Activated naive CD8-positive, alpha-beta T cell treated with anti-CD3 and anti-CD28 coated beads, Interleukin-2, amount 50 U/mL, for 16 hours (primary cell): ENCODE results near the gene PPARA.

Source experiments
- DNase-seq: peaks from one replicate; pipeline ENCODE4 v3.0.0-alpha.2; 2020; ENCODE audit warnings: low read depth, low spot score

The PPARA gene

GRCh38 chr22:46142548-46143490, 7.5 kb upstream of the PPARA start:
- DNase-seq = no peak

GRCh38 chr22:46143491-46144147, 6.7 kb upstream of the PPARA start:
- DNase-seq = no peak

- no peak for DNase-seq
Observed at GRCh38 chr22:46145361-46145851, 4.9 kb upstream of the PPARA start.

- DNase-seq = no peak
Observed at GRCh38 chr22:46145896-46146295, 4.4 kb upstream of the PPARA start.

DNA sequence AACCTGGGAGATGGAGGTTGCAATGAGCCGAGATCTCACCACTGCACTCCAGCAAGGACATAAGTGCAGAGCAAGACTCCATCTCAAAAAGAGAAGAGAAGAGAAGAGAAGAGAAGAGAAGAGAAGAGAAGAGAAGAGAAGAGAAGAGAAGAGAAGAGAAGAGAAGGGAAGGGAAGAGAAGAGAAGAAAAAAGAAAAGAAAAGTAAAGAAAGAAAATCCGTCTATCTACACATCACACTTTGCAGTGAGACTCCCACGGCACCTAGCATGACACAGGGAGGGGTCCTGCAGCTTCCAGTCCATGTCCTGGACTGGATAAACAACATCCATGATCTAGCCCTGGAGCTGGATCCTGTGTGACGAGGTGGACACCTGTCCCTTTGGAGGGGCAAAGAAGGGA, 4.0 kb upstream of the PPARA start:
- no peak for DNase-seq

DNA sequence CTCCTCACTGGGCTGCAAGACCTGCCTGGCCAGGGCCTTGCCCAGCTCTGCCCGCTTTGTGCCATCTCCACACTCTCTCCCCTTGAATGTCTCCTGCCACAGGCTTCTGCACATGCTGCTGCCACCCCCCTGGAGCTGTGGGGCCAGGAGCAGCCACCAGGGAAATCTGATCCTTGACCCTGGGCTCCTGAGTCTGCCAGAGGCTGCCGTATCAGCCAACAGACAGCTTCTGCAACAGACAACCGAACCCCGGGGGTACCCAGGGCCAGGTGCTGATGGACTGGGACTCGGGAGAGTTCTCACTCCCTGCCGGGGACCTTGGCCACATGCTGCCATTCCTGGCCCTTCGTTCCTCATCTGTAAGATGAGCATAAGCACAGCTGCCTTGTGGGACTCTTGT, 3.3 kb upstream of the PPARA start:
- no peak for DNase-seq

- no peak for DNase-seq
Observed at GRCh38 chr22:46147471-46148267, 2.7 kb upstream of the PPARA start.

DNA sequence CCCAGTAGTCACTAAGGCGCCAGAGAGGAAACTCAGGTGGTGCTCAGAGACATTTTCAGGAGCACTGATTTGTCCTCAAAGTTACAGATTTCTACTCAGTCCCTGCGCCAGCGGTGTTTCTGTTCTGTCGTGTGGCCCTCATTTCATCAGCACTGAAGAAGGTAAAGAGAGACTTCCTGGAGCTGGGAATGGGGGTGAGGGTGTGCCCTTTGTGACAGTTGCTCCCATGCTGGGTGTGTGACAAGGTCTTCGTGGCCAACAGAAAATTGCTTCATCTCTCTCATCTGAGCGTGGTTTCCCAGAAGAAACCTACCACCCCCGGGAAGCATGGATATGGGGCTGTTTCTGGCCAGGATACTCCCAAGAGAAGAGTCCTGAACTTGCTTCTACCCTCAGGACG, 2.0 kb upstream of the PPARA start:
- no peak for DNase-seq

GRCh38 chr22:46148816-46149511, 1.4 kb upstream of the PPARA start:
- DNase-seq = no peak

DNA sequence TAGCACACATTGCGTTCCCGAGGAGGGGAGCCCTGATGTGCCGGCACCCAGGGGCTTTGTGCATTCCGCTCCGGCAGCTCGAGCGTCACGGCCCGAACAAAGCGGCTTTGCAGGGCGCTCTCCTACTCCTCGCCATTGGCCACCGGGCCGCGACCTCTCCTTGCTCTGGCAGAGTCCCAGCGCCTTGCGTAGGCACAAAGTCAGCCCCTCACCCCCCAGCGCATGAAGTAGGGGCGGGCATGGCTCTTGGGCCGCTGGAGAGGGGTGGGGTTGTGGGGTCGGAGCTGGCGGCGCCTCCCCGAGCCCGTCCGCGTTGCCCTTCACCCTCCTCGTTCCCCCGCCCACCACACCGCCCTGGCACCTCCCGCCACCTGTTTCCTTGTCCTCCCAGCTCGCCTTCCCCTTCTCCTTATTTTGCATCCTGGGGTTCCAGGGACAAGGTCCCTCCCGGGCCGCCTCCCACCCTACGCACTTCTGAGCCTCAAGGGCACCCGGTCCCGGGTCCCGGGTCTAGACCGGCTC, 753 bp upstream of the PPARA start:
- no peak for DNase-seq

- no peak for DNase-seq
Observed at GRCh38 chr22:46150655-46151477, 540 bp downstream of the PPARA start.

- DNase-seq = no peak
Observed at GRCh38 chr22:46153930-46154329, 3.6 kb downstream of the PPARA start.

DNA sequence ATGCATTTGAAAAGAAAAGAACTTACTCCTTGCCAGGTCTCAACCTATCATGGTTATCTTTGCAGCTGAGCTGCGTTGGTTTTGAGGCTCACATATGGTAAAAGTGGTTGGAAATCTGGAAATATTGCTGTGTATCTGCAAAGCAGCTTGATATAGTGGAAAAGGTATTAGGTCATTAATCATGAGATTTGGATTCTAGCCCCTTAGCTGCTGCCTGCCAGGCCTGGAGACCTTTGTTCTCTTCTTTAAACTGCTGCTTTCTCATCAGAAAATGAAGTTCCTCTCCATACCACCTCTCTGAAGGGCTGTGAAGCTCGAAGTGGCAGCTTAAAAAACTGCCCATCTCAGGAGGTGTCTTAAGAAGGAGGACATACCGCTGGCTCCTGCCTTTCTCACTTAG, 5.7 kb downstream of the PPARA start:
- no peak for DNase-seq

DNA sequence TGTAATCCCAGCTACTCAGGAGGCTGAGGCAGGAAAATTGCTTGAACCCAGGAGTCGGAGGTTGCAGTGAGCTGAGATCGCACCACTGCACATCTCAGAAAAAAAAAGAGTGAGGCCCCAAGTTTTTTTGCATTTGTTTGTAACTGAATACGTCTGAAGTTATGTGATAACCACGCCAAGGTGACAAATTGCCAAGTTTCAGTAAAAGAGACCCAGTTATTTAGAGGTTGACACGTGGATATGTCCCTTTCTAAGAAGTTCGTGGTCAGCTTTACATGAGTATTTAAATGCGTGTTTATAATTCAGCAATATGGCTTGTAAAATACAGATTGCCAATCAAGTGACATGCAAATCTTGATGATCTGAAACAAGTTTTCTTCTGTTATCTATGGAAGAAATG, 8.0 kb downstream of the PPARA start:
- DNase-seq = no peak

GRCh38 chr22:46159212-46159611, 8.9 kb downstream of the PPARA start:
- DNase-seq = no peak

DNA sequence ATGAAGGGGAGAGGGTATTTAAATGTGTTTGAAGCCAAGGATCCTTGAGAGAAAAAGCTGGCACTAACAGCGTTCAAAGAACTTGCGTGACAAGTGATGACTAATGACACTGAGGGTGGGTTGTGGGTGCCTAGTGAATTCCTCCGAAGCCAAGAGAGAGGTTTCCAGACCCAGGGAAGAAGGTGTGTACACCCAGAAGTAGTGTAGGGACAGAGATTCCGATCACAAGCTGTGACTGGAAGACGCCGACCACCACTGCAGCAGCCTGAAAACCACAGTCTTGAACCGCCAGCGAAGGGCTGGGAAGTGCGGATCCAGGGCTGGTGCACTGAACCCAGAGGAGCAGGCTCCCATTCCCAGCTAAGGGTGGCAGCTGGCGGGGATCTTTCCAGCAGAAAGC, 9.5 kb downstream of the PPARA start:
- DNase-seq = no peak

DNA sequence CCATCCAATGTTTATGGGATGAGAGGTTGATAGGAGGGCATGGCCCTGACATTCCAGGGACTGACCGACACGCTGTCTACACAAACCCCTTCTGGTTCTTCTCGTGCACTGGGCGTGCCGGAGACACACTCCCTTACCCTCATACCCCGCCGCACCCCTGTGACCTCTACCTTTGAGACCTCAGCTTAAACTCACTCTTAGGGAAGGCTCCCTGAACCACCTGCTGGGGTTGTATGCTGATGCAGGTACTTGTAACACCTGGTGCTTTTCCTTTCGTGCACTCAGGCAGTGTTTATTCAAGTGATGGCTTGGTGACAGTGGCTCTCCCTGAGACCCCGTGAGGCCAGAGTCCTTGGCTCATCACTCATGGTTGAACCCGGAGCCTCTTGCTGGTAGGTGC, 12.0 kb downstream of the PPARA start:
- DNase-seq = no peak

GRCh38 chr22:46162771-46163556, 12.6 kb downstream of the PPARA start:
- DNase-seq = no peak

DNA sequence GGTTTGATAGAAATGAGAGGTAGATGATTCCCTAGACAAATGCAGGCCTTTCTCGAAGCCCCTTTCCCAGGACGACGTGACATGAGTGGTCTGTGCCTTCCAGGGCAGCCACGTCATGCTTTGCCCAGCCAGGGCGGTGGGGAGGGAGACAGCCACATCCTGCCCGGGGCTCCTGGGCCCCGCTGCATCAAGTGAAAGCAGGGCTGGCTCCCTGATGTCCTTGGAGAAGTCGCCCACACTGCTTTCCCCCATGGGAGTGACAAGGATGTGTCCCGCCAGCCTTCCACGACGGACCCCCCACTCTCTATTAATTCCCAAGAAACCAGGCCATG, 13.2 kb downstream of the PPARA start:
- no peak for DNase-seq

- no peak for DNase-seq
Observed at GRCh38 chr22:46165977-46166376, 15.7 kb downstream of the PPARA start.
